Measurements from ENCODE around the gene SYNGR3.
"Not testable (repeated sequence)": the region's sequence is repeated elsewhere in the genome, so short reads cannot be mapped to it uniquely, and the experiment has no call there.

Gene SYNGR3

DNA sequence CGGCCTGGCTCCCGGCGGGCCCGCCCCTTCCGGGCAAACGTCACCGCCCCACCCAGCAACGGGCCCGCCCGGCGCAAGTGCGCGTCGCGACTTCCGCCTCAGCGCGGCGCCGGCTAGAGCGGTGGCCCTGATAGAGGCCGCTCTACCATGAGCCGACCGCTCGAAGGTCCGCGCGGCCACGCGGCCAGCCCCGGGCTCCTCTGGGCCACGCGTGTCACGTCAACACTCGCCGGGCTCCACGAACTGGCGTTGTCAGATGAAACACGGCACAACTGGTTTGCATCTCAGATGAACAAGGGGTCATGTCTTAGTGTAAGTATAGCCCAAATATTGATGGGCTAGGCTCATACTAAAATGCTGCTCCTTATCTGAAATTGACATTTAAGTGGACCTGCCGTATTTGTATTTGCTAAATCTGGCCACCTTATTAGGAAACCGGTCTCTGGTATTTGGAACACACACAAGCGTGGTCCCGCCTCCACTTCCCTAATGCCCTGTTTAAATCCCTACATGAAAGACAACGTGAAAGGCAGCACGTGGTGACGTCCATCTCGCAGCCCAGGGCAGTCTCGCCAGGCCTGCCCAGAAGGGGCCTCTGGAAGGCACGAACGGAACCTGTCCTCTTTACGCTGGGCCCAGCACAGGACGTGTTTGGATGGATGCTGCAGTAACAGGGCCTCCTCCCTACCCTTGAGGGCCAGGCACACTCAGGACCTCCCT, 20.2 kb downstream of the SYNGR3 start, which contains the start of gene ZNF598:
TSS of gene ZNF598 (minus strand) at position 31 of the 720 bp plus-strand sequence.
- Histone ChIP-seq H3K27ac (peak within 1 kb of the TSS; percentile 81), H3K4me3 (ENCODE audit: low read depth in 1 of 2, low read length in 1 of 2) (peak within 1 kb of the TSS; percentile 77 to 82), H3K27me3 (peaks cover 6% of the 10 kb centered on the region), H3K9me3 (no peaks in the 10 kb centered on the region), H3K4me1 (ENCODE audit: control insufficient read depth in 1 of 2, insufficient read depth in 1 of 2, low read depth in 1 of 2, low read length in 1 of 2) (peaks cover 29 to 42% of the 10 kb centered on the region in 2 experiments), H3K36me3 (no peaks in the 10 kb centered on the region)
- TF ChIP-seq, protein P1, sequence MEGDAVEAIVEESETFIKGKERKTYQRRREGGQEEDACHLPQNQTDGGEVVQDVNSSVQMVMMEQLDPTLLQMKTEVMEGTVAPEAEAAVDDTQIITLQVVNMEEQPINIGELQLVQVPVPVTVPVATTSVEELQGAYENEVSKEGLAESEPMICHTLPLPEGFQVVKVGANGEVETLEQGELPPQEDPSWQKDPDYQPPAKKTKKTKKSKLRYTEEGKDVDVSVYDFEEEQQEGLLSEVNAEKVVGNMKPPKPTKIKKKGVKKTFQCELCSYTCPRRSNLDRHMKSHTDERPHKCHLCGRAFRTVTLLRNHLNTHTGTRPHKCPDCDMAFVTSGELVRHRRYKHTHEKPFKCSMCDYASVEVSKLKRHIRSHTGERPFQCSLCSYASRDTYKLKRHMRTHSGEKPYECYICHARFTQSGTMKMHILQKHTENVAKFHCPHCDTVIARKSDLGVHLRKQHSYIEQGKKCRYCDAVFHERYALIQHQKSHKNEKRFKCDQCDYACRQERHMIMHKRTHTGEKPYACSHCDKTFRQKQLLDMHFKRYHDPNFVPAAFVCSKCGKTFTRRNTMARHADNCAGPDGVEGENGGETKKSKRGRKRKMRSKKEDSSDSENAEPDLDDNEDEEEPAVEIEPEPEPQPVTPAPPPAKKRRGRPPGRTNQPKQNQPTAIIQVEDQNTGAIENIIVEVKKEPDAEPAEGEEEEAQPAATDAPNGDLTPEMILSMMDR (IDR thresholded peaks at IDR 0.05) = peak; percentile 63

DNA sequence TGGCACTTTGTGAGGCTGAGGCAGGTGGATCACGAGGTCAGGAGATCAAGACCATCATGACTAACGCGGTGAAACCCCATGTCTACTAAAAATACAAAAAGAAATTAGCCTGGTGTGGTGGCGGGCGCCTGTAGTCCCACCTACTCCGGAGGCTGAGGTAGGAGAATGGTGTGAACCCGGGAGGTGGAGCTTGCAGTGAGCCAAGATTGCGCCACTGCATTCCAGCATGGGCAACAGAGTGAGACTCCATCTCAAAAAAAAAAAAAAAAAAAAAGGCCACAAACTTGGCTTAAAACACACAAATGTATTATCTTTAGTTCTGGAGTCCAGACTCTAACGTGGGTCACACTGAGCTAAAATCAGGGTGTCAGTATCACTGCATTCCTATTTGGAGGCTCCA, 22.0 kb downstream of the SYNGR3 start:
- H3K9me3 ChIP-seq; H3K27me3 ChIP-seq; H3K27ac ChIP-seq; H3K4me3 ChIP-seq (ENCODE audit: low read depth in 1 of 2, low read length in 1 of 2); H3K36me3 ChIP-seq: not testable (repeated sequence)
- peaks cover 29 to 33% of the 10 kb centered on the region in 2 experiments for H3K4me1 ChIP-seq (ENCODE audit: control insufficient read depth in 1 of 2, insufficient read depth in 1 of 2, low read depth in 1 of 2, low read length in 1 of 2)

DNA sequence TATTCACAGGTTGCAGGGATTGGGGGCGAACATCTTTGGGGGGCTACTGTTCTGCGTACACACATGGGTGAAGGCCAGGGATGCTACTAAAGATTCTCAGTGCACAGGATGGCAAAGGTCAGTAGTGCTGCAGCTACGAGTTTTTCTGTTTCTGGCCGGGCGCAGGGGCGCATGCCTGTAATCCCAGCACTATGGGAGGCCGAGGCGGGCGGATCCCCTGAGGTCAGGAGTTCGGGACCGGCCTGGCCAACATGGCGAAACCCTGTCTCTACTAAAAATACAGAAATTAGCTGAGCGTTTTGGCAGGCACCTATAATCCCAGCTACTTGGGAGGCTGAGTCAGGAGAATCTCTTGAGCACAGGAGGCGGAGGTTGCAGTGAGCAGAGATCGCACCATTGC, 23.8 kb downstream of the SYNGR3 start:
- Histone ChIP-seq H3K4me1 (ENCODE audit: control insufficient read depth in 1 of 2, insufficient read depth in 1 of 2, low read depth in 1 of 2, low read length in 1 of 2) (peaks cover 15 to 16% of the 10 kb centered on the region in 2 experiments), H3K4me3 (ENCODE audit: low read depth in 1 of 2, low read length in 1 of 2) (no peak overlapping the region), H3K9me3 (no peaks in the 10 kb centered on the region), H3K36me3 (no peaks in the 10 kb centered on the region), H3K27me3 (peaks cover 20% of the 10 kb centered on the region), H3K27ac (no peak overlapping the region)
- TF ChIP-seq, protein P1 (IDR thresholded peaks at IDR 0.05) = no peak

DNA sequence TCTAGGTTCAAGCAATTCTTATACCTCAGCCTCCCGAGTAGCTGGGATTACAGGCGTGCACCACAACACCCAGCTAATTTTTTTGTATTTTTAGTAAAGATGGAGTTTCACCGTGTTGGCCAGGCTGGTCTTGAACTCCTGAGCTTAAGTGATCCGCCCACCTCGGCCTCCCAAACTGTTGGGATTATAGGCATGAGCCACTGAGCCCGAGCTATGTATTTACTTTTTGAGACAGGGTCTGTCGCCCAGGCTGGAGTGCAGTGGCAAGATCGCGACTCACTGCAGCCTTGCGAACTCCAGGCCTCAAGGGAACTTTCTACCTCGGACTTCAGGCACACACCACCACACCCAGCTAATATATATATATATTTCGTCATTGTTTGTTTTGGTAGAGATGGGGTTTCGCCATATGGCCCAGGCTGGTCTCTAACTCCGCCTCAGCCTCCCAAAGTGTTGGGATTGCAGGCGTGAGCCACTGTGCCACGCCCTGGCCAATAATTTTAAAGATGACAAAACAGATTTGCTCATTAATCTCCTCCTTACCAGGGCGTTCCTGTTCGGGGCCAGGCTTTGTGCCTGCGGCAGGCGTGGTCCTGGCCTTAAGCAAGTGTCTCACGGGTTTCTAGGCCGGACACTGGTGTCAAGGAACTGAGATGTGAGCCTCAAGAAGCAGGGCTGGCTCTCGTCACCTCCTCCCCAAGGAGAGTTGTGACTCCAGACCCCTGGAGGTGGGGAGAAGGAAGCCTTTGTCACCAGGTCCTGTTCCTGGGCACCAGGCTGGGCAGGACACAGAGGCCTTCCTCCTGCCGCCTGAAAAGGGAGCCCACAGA, 25.6 kb downstream of the SYNGR3 start:
- Histone ChIP-seq H3K36me3 (no peaks in the 10 kb centered on the region), H3K27me3 (peaks cover 38% of the 10 kb centered on the region), H3K4me1 (ENCODE audit: control insufficient read depth in 1 of 2, insufficient read depth in 1 of 2, low read depth in 1 of 2, low read length in 1 of 2) (peaks cover 1 to 2% of the 10 kb centered on the region in 2 experiments), H3K27ac (no peak overlapping the region), H3K9me3 (no peaks in the 10 kb centered on the region), H3K4me3 (ENCODE audit: low read depth in 1 of 2, low read length in 1 of 2) (no peak overlapping the region)
- TF ChIP-seq, protein P1 (IDR thresholded peaks at IDR 0.05) = no peak

DNA sequence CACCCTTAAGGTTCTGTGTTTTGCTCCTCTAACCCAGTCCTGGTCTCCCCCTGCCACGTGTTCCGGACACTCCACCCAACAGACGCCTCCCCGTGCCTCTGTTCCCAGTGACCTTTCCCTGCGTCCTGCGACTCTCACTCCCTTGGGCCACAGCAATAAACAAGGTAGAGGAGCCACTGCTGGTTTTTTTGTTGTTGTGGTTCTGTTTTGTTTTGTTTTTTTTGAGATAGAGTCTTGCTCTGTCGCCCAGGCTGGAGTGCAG, 26.1 kb downstream of the SYNGR3 start:
- H3K4me3 ChIP-seq (ENCODE audit: low read depth in 1 of 2, low read length in 1 of 2) = no peak overlapping the region
- H3K36me3 ChIP-seq = no peaks in the 10 kb centered on the region
- H3K9me3 ChIP-seq = no peaks in the 10 kb centered on the region
- TF ChIP-seq, protein P1 (IDR thresholded peaks at IDR 0.05) = no peak
- no peaks in the 10 kb centered on the region for H3K4me1 ChIP-seq (ENCODE audit: control insufficient read depth in 1 of 2, insufficient read depth in 1 of 2, low read depth in 1 of 2, low read length in 1 of 2)
- H3K27ac ChIP-seq = no peak overlapping the region
- peaks cover 43% of the 10 kb centered on the region for H3K27me3 ChIP-seq

DNA sequence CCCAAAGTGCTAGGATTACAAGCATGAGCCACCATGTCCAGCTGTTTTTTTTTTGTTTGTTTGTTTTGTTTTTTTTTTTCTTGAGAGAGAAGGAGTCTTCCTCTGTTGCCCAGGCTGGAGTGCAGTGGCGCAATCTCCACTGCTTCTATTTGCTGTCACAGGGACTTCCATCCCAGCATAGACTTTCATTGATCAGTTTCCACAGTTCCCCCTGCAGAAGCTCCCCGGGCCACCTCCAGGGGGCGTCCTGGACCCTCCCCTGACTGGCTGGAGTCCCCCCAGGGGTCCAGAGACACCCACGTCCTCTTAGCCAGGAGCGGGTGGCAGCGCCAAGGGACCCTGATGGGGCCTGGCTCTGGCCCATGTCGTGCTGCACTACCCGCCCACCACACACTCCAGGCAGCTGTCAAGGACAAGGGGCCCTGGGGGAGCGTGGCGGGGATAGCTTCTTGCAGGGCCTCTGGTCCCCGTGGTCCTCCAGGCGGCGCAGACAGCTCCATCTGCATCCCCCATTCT, 26.7 kb downstream of the SYNGR3 start:
- no peak overlapping the region for H3K4me3 ChIP-seq (ENCODE audit: low read depth in 1 of 2, low read length in 1 of 2)
- no peak overlapping the region for H3K27ac ChIP-seq
- no peaks in the 10 kb centered on the region for H3K9me3 ChIP-seq
- H3K36me3 ChIP-seq = no peaks in the 10 kb centered on the region
- H3K4me1 ChIP-seq (ENCODE audit: control insufficient read depth in 1 of 2, insufficient read depth in 1 of 2, low read depth in 1 of 2, low read length in 1 of 2) = no peaks in the 10 kb centered on the region
- TF ChIP-seq, protein P1 (IDR thresholded peaks at IDR 0.05) = no peak
- peaks cover 49% of the 10 kb centered on the region for H3K27me3 ChIP-seq
